ENCODE measurements around the gene TCP1.

TCP1 gene

GRCh38 chr6:159789377-159790148 is at the start of gene TCP1:
Gene TCP1, minus strand, starts transcription at chr6:159789602. Its CDS starts 134 bp downstream, at chr6:159789468.
- no peak for TF ChIP-seq CTCF (conservative IDR thresholded peaks at IDR 0.05)
- TF ChIP-seq ZFX (IDR thresholded peaks at IDR 0.05) = peak; percentile 78

GRCh38 chr6:159838020-159838744 is 48.8 kb upstream of the TCP1 start:
- no peak for TF ChIP-seq CTCF (conservative IDR thresholded peaks at IDR 0.05)
- TF ChIP-seq ZFX (IDR thresholded peaks at IDR 0.05) = no peak
- no peak overlapping the region for H3K27ac ChIP-seq

More at GRCh38 chr6:159789377-159790148, at the start of gene TCP1:
- H3K27ac ChIP-seq = peak within 1 kb of the TSS; percentile 96

- no peak overlapping the region for H3K27ac ChIP-seq
- TF ChIP-seq ZFX (IDR thresholded peaks at IDR 0.05) = no peak
These were observed 48.1 kb upstream of the TCP1 start for GRCh38 chr6:159837511-159837910.

- no peak overlapping the region for H3K27ac ChIP-seq
These were observed 47.5 kb upstream of the TCP1 start for GRCh38 chr6:159836718-159837490.

GRCh38 chr6:159833997-159834603 is 44.7 kb upstream of the TCP1 start:
- H3K27ac ChIP-seq = no peak overlapping the region
- no peak for TF ChIP-seq CTCF (conservative IDR thresholded peaks at IDR 0.05)
- no peak for TF ChIP-seq ZFX (IDR thresholded peaks at IDR 0.05)

More at GRCh38 chr6:159836718-159837490, 47.5 kb upstream of the TCP1 start:
- no peak for TF ChIP-seq CTCF (conservative IDR thresholded peaks at IDR 0.05)
- no peak for TF ChIP-seq ZFX (IDR thresholded peaks at IDR 0.05)

GRCh38 chr6:159833556-159833955 is 44.2 kb upstream of the TCP1 start:
- TF ChIP-seq ZFX (IDR thresholded peaks at IDR 0.05) = no peak
- H3K27ac ChIP-seq = no peak overlapping the region

GRCh38 chr6:159832946-159833345 is 43.5 kb upstream of the TCP1 start:
- H3K27ac ChIP-seq = no peak overlapping the region
- TF ChIP-seq CTCF (conservative IDR thresholded peaks at IDR 0.05) = no peak
- no peak for TF ChIP-seq ZFX (IDR thresholded peaks at IDR 0.05)

GRCh38 chr6:159831373-159831679 is 41.9 kb upstream of the TCP1 start:
- no peak overlapping the region for H3K27ac ChIP-seq
- no peak for TF ChIP-seq CTCF (conservative IDR thresholded peaks at IDR 0.05)
- TF ChIP-seq ZFX (IDR thresholded peaks at IDR 0.05) = no peak
